Tibial nerve (tissue), 4 donors: ENCODE measurements around the gene C17orf75.

ENCODE experiments used
- CTCF ChIP-seq, 5 experiments: fragments of 200-600 bp in 3 of 5; fragments of 450-650 bp in 2 of 5; sonication (generic) in 3 of 5; IDR thresholded peaks; one replicate each; pipeline ENCODE4 v1.5.1; 2016 to 2019; ENCODE audit warnings: antibody characterized with exemption in 5 of 5, mild to moderate bottlenecking in 3 of 5, moderate library complexity in 2 of 5
- EP300 ChIP-seq, 2 donors: sonication (generic); formaldehyde crosslinking; IDR thresholded peaks; one replicate each; pipeline ENCODE4 v1.6.1; 2017; ENCODE audit warnings: antibody characterized with exemption in 2 of 2, mild to moderate bottlenecking in 1 of 2
- POLR2A ChIP-seq, 2 donors: fragments of 450-650 bp; IDR thresholded peaks; one replicate each; pipeline ENCODE4 v1.6.1; 2017; ENCODE audit warnings: antibody characterized with exemption in 2 of 2, mild to moderate bottlenecking in 2 of 2, moderate library complexity in 2 of 2

GRCh38 chr17:32317353-32317752 lies 24.6 kb downstream of the C17orf75 start:
- TF ChIP-seq CTCF (IDR thresholded peaks at IDR 0.05) (no peak), POLR2A (IDR thresholded peaks at IDR 0.05) (no peak), EP300 (IDR thresholded peaks at IDR 0.05) (no peak)
